ENCODE results near the gene RPRD2.

GRCh38 chr1:150516616-150517015, 152.7 kb downstream of the RPRD2 start:
- TF ChIP-seq CTCF (IDR thresholded peaks at IDR 0.05): peak in 1 of 7 experiments; percentile 8
- TF ChIP-seq POLR2A (IDR thresholded peaks at IDR 0.05): no peak

Data from body of pancreas (tissue), 4 donors.